ENCODE data around the gene RHAG.
"Not testable (repeated sequence)": the region's sequence is repeated elsewhere in the genome, so short reads cannot be mapped to it uniquely, and the experiment has no call there.

The RHAG gene

GRCh38 chr6:49635480-49635879 lies 1.2 kb downstream of the RHAG start:
- no peak for DNase-seq

GRCh38 chr6:49634836-49635218 lies 1.8 kb downstream of the RHAG start:
- DNase-seq = no peak

- DNase-seq = no peak
Measured at GRCh38 chr6:49634092-49634835, 2.4 kb downstream of the RHAG start.

- DNase-seq = no peak
Measured at GRCh38 chr6:49633541-49633940, 3.1 kb downstream of the RHAG start.

- no peak for DNase-seq
Measured at GRCh38 chr6:49632727-49633126, 3.9 kb downstream of the RHAG start.

- DNase-seq = not testable (repeated sequence)
Measured at GRCh38 chr6:49629485-49630088, 7.1 kb downstream of the RHAG start.

- DNase-seq = no peak
Measured at GRCh38 chr6:49626811-49627210, 9.8 kb downstream of the RHAG start.

- no peak for DNase-seq
Measured at GRCh38 chr6:49618257-49618656, 18.4 kb downstream of the RHAG start.

GRCh38 chr6:49614144-49614543 lies 22.5 kb downstream of the RHAG start:
- not testable (repeated sequence) for DNase-seq

GRCh38 chr6:49609285-49609684 lies 27.4 kb downstream of the RHAG start:
- no peak for DNase-seq

GRCh38 chr6:49608275-49608674 lies 28.4 kb downstream of the RHAG start:
- not testable (repeated sequence) for DNase-seq

- DNase-seq = no peak
Measured at GRCh38 chr6:49607391-49607982, 29.2 kb downstream of the RHAG start.

GRCh38 chr6:49606721-49607390 lies 29.8 kb downstream of the RHAG start:
- peak; percentile 41 for DNase-seq

- DNase-seq = not testable (repeated sequence)
Measured at GRCh38 chr6:49604080-49604479, 32.6 kb downstream of the RHAG start.

- not testable (repeated sequence) for DNase-seq
Measured at GRCh38 chr6:49587262-49587661, 49.4 kb downstream of the RHAG start.

- no peak for DNase-seq
Measured at GRCh38 chr6:49582529-49582928, 54.1 kb downstream of the RHAG start.

- DNase-seq = no peak
Measured at GRCh38 chr6:49579649-49580048, 57.0 kb downstream of the RHAG start.

GRCh38 chr6:49576618-49577017 lies 60.0 kb downstream of the RHAG start:
- no peak for DNase-seq

- no peak for DNase-seq
Measured at GRCh38 chr6:49570474-49571079, 66.1 kb downstream of the RHAG start.

- DNase-seq = no peak
Measured at GRCh38 chr6:49565855-49566254, 70.8 kb downstream of the RHAG start.

GRCh38 chr6:49565261-49565660 lies 71.4 kb downstream of the RHAG start:
- no peak for DNase-seq

GRCh38 chr6:49564552-49564951 lies 72.1 kb downstream of the RHAG start:
- DNase-seq = no peak

Measured in GF-D8 (cell line).